HepG2 (cell line): ENCODE data around the gene HNRNPC. TPM values are rescaled to one million over a fixed set of nuclear protein-coding genes. Genes with fewer than 3 reads are reported as not detected.

Source experiments
- AKAP8 ChIP-seq: sonication (generic); formaldehyde crosslinking; IDR thresholded peaks from 2 replicates; pipeline ENCODE4 v1.5.1; 2020; ENCODE audit warnings: mild to moderate bottlenecking, missing genetic modification reagents
- ARHGAP35 ChIP-seq: sonication (generic); formaldehyde crosslinking; IDR thresholded peaks from 2 replicates; pipeline ENCODE4 v1.9.0; 2022; ENCODE audit warnings: mild to moderate bottlenecking, inconsistent platforms, moderate library complexity, missing genetic modification reagents, borderline replicate concordance
- HDAC2 ChIP-seq: sonication (generic); formaldehyde crosslinking; IDR thresholded peaks from 2 replicates; pipeline ENCODE4 v1.4.0; 2020; ENCODE audit warnings: missing genetic modification reagents
- HMG20B ChIP-seq: conservative IDR thresholded peaks from 2 replicates; pipeline ENCODE4 v1.6.1; 2016; ENCODE audit warnings: missing genetic modification reagents, missing compliant biosample characterization
- MIER3 ChIP-seq: IDR thresholded peaks from 2 replicates; pipeline ENCODE4 v1.6.1; 2016; ENCODE audit warnings: missing compliant biosample characterization, borderline replicate concordance
- TCF7 ChIP-seq: sonication (generic); IDR thresholded peaks from 2 replicates; pipeline ENCODE4 v1.6.1; 2016; ENCODE audit warnings: antibody characterized with exemption, low read depth
- ZNF124 ChIP-seq: sonication (generic); formaldehyde crosslinking; IDR thresholded peaks from 2 replicates; pipeline ENCODE4 v1.4.0; 2020; ENCODE audit warnings: missing genetic modification reagents
- ZNF431 ChIP-seq: sonication (generic); formaldehyde crosslinking; IDR thresholded peaks from 2 replicates; pipeline ENCODE4 v1.9.0; 2022; ENCODE audit warnings: missing genetic modification reagents, low read depth, mild to moderate bottlenecking, borderline replicate concordance
- ZNF644 ChIP-seq: IDR thresholded peaks from 2 replicates; pipeline ENCODE4 v1.6.1; 2016; ENCODE audit warnings: low read depth
- ZNF678 ChIP-seq: sonication (generic); formaldehyde crosslinking; IDR thresholded peaks from 2 replicates; pipeline ENCODE4 v1.4.0; 2020; ENCODE audit warnings: mild to moderate bottlenecking, missing genetic modification reagents
- polyA plus RNA-seq, 8 experiments: library from polyadenylated mRNA; depleted of rRNA in 3 of 8; stranded (reverse) in 7 of 8; unstranded in 1 of 8; fragments of >200 nt; fragmentation: Illumina TruSeq in 4 of 8; extraction: Trizol in 4 of 8; gene quantifications; 2 replicates each; pipeline versions ENCODE4 v1.2.1 to v1.2.3, GENCODE V29; 2011 to 2016; ENCODE audit warnings: low read depth in 4 of 8, missing spikeins in 1 of 8, mixed read lengths in 1 of 8; ENCODE audit not compliant: insufficient read depth in 1 of 8
- total RNA-seq, 5 experiments: library from RNA; depleted of rRNA; stranded (reverse); fragments of >200 nt; fragmentation: Illumina TruSeq; extraction: Trizol; gene quantifications; 2 replicates each; pipeline ENCODE4 v1.2.3, GENCODE V29; 2016; ENCODE audit warnings: low read depth in 1 of 5
- TF ChIP-seq, protein P1 (sequence below): sonication (generic); formaldehyde crosslinking; IDR thresholded peaks from 2 replicates; pipeline ENCODE4 v1.8.1; 2022; ENCODE audit warnings: low read depth, mild to moderate bottlenecking, missing genetic modification reagents
- TF ChIP-seq, protein P2 (sequence below): sonication (generic); formaldehyde crosslinking; IDR thresholded peaks from 2 replicates; pipeline ENCODE4 v1.4.0; 2020; ENCODE audit warnings: missing genetic modification reagents
- TF ChIP-seq, protein P3 (sequence below): IDR thresholded peaks from 2 replicates; pipeline ENCODE4 v1.6.1; 2012; ENCODE audit warnings: low read length, improper control_type of control experiment
- TF ChIP-seq, protein P4 (sequence below): sonication (generic); formaldehyde crosslinking; IDR thresholded peaks from 2 replicates; pipeline ENCODE4 v1.4.0; 2020; ENCODE audit warnings: missing genetic modification reagents
- TF ChIP-seq, protein P5 (sequence below): sonication (generic); formaldehyde crosslinking; IDR thresholded peaks from 2 replicates; pipeline ENCODE4 v1.9.0; 2021; ENCODE audit warnings: missing genetic modification reagents, borderline replicate concordance
- TF ChIP-seq, protein P6 (sequence below): IDR thresholded peaks from 2 replicates; pipeline ENCODE4 v1.6.1; 2016; ENCODE audit warnings: control low read depth

Gene HNRNPC
- total and polyA plus RNA-seq, 2 of the 13 experiments (the other 11 are each of a cell fraction or from before 2014, with no cell fraction given), result 628 to 1,099 TPM

DNA sequence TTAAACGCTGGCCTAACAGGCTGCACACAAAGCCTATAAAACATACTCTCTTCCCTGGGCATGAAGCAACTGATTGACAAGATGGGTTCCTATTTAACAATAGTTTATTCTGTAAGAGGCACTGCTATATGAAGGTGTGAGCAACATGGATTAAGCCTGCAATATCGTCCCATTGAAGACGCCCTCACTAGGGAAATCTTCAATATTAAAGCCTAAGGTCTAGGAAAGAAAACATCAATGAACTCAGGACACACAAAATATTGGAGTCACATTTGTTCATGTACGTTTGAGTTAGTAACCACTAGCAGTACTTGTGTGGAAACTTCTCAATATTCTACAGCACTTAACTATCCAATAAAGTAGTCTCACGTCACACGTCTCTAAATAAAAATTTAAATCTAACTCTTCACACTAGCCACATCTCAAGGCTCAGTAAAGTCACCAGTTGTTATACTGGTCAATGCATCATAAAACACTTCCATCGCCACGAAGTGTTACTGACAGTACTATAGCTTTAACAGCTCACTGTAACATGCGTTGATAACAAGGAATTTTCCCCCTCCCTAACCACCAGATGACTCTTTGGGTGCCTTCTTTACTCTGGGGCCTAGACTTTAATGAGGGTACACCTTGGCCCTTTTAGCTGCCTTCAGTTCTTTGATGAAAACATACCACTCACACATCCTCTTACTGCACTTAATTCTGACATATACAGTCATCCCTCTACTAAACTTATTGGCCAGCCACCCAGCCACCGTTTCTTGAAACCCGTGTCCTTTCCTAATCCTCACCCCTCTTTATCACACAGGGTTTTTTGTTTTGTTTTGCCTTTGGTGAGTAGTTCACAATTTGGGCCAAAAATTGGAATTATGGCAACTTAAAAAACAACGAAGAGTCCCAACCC is 63.3 kb downstream of the HNRNPC start (continued):
- no peak for TF ChIP-seq ZNF431 (CRISPR knock-in tag)
- TF ChIP-seq HDAC2 (CRISPR knock-in tag), result no peak
- TF ChIP-seq, protein P1, sequence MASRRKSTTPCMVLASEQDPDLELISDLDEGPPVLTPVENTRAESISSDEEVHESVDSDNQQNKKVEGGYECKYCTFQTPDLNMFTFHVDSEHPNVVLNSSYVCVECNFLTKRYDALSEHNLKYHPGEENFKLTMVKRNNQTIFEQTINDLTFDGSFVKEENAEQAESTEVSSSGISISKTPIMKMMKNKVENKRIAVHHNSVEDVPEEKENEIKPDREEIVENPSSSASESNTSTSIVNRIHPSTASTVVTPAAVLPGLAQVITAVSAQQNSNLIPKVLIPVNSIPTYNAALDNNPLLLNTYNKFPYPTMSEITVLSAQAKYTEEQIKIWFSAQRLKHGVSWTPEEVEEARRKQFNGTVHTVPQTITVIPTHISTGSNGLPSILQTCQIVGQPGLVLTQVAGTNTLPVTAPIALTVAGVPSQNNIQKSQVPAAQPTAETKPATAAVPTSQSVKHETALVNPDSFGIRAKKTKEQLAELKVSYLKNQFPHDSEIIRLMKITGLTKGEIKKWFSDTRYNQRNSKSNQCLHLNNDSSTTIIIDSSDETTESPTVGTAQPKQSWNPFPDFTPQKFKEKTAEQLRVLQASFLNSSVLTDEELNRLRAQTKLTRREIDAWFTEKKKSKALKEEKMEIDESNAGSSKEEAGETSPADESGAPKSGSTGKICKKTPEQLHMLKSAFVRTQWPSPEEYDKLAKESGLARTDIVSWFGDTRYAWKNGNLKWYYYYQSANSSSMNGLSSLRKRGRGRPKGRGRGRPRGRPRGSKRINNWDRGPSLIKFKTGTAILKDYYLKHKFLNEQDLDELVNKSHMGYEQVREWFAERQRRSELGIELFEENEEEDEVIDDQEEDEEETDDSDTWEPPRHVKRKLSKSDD (CRISPR knock-in tag), result no peak
- no peak for TF ChIP-seq AKAP8 (CRISPR knock-in tag)
- no peak for TF ChIP-seq TCF7
- TF ChIP-seq, protein P2, sequence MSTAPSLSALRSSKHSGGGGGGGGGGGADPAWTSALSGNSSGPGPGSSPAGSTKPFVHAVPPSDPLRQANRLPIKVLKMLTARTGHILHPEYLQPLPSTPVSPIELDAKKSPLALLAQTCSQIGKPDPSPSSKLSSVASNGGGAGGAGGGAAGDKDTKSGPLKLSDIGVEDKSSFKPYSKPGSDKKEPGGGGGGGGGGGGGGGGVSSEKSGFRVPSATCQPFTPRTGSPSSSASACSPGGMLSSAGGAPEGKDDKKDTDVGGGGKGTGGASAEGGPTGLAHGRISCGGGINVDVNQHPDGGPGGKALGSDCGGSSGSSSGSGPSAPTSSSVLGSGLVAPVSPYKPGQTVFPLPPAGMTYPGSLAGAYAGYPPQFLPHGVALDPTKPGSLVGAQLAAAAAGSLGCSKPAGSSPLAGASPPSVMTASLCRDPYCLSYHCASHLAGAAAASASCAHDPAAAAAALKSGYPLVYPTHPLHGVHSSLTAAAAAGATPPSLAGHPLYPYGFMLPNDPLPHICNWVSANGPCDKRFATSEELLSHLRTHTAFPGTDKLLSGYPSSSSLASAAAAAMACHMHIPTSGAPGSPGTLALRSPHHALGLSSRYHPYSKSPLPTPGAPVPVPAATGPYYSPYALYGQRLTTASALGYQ (CRISPR knock-in tag), result no peak
- TF ChIP-seq, protein P3, sequence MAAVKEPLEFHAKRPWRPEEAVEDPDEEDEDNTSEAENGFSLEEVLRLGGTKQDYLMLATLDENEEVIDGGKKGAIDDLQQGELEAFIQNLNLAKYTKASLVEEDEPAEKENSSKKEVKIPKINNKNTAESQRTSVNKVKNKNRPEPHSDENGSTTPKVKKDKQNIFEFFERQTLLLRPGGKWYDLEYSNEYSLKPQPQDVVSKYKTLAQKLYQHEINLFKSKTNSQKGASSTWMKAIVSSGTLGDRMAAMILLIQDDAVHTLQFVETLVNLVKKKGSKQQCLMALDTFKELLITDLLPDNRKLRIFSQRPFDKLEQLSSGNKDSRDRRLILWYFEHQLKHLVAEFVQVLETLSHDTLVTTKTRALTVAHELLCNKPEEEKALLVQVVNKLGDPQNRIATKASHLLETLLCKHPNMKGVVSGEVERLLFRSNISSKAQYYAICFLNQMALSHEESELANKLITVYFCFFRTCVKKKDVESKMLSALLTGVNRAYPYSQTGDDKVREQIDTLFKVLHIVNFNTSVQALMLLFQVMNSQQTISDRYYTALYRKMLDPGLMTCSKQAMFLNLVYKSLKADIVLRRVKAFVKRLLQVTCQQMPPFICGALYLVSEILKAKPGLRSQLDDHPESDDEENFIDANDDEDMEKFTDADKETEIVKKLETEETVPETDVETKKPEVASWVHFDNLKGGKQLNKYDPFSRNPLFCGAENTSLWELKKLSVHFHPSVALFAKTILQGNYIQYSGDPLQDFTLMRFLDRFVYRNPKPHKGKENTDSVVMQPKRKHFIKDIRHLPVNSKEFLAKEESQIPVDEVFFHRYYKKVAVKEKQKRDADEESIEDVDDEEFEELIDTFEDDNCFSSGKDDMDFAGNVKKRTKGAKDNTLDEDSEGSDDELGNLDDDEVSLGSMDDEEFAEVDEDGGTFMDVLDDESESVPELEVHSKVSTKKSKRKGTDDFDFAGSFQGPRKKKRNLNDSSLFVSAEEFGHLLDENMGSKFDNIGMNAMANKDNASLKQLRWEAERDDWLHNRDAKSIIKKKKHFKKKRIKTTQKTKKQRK, result no peak
- no peak for TF ChIP-seq ZNF644 (CRISPR knock-in tag)
- no peak for TF ChIP-seq HMG20B (CRISPR knock-in tag)
- TF ChIP-seq, protein P4, sequence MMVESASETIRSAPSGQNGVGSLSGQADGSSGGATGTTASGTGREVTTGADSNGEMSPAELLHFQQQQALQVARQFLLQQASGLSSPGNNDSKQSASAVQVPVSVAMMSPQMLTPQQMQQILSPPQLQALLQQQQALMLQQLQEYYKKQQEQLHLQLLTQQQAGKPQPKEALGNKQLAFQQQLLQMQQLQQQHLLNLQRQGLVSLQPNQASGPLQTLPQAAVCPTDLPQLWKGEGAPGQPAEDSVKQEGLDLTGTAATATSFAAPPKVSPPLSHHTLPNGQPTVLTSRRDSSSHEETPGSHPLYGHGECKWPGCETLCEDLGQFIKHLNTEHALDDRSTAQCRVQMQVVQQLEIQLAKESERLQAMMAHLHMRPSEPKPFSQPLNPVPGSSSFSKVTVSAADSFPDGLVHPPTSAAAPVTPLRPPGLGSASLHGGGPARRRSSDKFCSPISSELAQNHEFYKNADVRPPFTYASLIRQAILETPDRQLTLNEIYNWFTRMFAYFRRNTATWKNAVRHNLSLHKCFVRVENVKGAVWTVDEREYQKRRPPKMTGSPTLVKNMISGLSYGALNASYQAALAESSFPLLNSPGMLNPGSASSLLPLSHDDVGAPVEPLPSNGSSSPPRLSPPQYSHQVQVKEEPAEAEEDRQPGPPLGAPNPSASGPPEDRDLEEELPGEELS (CRISPR knock-in tag), result no peak
- TF ChIP-seq, protein P5, sequence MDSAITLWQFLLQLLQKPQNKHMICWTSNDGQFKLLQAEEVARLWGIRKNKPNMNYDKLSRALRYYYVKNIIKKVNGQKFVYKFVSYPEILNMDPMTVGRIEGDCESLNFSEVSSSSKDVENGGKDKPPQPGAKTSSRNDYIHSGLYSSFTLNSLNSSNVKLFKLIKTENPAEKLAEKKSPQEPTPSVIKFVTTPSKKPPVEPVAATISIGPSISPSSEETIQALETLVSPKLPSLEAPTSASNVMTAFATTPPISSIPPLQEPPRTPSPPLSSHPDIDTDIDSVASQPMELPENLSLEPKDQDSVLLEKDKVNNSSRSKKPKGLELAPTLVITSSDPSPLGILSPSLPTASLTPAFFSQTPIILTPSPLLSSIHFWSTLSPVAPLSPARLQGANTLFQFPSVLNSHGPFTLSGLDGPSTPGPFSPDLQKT (CRISPR knock-in tag), result no peak
- TF ChIP-seq, protein P6, sequence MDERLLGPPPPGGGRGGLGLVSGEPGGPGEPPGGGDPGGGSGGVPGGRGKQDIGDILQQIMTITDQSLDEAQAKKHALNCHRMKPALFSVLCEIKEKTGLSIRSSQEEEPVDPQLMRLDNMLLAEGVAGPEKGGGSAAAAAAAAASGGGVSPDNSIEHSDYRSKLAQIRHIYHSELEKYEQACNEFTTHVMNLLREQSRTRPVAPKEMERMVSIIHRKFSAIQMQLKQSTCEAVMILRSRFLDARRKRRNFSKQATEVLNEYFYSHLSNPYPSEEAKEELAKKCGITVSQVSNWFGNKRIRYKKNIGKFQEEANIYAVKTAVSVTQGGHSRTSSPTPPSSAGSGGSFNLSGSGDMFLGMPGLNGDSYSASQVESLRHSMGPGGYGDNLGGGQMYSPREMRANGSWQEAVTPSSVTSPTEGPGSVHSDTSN (CRISPR knock-in tag), result no peak
- TF ChIP-seq MIER3 (CRISPR knock-in tag), result peak; percentile 27; the same call in 1 of the 2 replicates
- no peak for TF ChIP-seq ARHGAP35 (CRISPR knock-in tag)
- no peak for TF ChIP-seq ZNF678
- no peak for TF ChIP-seq ZNF124
